HK-2 (cell line): ENCODE measurements around the gene F9.

Experiments
- DNase-seq: peaks from one replicate; pipeline ENCODE4 v3.0.0-alpha.2; 2018; ENCODE audit not compliant: unreplicated experiment

Gene F9

DNA sequence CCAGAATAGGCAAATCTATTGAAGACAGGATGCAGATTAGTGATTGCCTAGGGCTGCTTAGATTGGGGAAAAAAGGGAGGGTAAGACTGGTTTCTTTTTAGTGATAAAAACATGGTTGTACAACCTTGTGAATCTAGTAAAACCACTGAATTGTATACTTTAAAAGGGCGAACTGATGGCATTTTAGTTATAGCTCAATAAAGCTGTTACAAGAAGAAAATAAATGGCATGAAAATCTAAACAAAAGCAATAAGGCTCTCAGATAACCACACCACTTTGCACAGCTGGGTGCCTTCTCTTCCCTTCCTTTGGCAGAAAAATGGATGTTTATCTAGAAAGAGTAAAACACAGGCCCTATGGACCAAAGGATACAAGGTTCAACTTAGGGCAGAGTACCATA, 69.6 kb downstream of the F9 start:
- no peak for DNase-seq
